Stimulated activated CD4-positive, alpha-beta T cell treated with anti-CD3 and anti-CD28 coated beads, Interleukin-2, amount 100 ng/mL, for 4 hours (primary cell): ENCODE data around the gene PLEKHO2.

Source experiments
- DNase-seq: peaks from one replicate; pipeline ENCODE4 v3.0.0-alpha.2; 2020; ENCODE audit warnings: low read depth

The PLEKHO2 gene

DNA sequence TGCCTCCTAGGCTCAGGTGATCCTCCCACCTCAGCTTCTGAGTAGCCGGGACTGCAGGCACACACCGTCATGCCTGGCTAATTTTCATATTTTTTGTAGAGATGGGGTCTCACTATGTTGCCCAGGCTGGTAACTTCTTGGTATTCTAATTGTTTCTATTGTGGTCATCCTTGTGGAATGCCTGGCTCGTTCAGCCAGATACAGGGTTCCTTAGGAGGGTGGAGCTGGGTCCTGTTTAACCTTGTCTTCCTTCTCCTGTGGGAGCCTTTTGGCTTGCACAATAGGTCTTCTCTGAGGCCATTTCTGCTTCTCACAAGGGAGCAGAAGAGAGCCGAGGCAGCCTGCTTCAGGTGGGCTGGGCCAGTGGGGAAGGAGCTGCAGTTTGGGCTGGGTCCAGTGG is 15.7 kb downstream of the PLEKHO2 start:
- no peak for DNase-seq

DNA sequence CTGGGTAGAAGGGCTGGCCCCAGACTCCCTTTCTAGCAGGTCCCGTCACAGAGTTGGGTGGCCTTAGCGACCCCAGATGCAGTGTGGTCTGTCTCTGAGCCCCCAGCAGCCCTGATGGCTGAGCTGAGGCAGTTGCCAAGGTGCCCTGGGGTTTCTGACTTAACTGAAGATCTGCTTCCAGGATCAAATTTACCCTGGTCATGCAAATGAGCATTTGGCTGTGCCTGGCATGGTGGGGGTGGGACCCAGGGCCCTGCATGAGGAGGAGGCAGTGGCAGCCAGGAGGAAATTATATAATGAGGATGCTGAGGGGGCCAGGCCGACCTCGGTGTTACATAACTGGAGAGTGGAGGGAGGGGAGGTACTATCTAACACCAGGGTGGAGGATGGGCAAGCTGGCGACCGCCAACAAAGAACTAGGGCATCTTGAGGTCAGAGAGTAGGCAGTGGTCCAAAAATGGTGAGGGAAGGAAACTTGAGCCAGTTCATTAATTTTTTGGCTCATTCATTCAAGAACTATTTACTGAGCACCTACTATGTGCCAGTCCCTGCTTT is 16.4 kb downstream of the PLEKHO2 start:
- no peak for DNase-seq

DNA sequence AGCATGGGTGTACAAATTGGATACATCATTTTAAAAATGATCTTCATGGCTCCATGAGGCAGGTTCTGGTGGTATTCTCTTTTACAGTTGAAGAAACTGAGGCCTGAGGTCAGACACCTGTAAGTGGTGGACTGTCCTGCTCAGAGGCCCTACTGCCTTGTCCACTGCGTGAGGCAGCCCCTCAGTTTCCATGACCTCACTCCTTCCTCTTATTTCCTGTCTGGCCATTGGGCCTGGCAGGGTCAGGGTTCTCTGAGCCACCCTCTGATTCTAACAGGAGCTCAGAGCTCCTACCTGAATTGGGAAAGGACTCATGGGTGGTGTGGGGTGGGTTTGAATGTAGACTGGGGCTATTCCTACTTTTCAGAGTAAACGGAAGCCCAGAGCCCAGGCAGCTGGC is 17.5 kb downstream of the PLEKHO2 start:
- no peak for DNase-seq

DNA sequence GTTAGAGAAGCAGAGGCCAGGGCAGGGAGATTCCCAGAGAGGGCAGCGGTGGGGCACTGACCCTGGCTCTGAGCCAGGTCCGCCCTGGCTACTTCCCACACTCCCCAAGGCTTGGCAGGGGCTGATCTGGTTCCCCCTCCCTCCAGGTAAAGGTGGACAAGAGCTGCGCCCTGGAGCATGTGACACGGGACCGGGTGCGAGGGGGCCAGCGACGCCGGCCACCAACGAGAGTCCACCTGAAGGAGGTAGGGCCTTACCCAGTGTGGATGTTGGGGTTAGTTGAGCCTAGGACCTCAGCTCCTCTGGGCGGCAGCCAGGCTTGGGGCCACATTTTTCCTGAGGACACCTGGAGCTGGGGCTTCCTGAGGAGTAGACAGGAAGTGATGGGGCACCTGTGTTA is 19.6 kb downstream of the PLEKHO2 start:
- DNase-seq = no peak

DNA sequence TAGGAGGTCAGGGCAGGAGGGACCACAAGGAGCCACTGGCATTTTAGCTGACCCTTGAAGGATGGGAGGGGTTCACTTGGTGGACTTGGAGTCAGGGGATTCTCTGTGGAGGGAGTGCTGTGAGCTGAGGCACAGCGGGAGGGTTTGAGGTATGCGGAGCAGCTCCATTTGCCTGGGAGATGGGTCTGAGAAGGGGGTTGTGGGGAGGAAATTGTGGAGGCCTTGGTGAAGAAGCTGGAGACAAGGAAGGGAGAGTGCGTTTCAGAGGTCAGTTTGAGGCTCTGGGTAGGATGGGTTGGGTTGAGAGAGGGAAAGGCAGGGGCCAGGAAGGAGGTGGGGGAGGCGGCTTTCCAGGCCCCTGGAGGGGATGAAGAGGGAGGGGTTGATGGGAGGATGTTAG is 20.2 kb downstream of the PLEKHO2 start:
- no peak for DNase-seq

DNA sequence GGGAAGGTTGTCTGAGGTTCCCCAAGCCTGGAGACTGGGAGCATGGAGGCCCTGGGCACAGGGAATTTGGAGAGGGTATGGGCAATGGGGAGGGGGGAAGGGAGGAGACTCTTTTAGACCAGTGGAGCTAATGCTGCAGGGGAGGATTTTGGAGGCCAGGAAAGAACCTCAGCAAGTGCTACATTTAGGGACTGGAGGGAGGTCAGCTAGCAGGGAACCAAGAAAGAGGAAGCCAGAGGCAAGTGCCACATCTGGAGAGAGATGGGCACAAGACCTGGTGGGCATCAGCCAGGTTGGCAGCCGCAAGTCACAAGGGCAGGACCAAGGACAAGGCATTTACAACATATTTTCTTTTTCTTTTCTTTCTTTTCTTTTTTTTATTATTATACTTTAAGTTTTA is 20.7 kb downstream of the PLEKHO2 start:
- no peak for DNase-seq

DNA sequence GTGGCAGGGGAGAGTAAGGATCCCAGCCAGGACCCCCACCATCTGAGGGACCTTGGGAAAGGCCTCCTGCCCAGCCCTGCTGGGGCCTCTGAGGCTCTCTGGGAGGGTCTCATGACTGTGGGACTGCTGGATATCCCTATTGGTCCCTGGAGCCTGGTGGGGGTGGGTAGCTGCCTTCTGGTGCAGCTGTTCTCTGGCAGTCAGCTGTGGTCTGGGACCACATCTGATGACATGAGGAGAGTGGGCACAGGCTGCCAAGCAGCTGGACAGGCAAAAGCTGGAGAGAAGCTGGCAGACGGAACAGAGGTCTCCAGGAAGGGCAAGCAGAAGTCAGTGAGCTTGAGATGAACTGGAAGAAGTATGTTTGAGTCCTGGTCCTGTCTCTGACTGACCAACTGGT is 22.4 kb downstream of the PLEKHO2 start:
- no peak for DNase-seq

DNA sequence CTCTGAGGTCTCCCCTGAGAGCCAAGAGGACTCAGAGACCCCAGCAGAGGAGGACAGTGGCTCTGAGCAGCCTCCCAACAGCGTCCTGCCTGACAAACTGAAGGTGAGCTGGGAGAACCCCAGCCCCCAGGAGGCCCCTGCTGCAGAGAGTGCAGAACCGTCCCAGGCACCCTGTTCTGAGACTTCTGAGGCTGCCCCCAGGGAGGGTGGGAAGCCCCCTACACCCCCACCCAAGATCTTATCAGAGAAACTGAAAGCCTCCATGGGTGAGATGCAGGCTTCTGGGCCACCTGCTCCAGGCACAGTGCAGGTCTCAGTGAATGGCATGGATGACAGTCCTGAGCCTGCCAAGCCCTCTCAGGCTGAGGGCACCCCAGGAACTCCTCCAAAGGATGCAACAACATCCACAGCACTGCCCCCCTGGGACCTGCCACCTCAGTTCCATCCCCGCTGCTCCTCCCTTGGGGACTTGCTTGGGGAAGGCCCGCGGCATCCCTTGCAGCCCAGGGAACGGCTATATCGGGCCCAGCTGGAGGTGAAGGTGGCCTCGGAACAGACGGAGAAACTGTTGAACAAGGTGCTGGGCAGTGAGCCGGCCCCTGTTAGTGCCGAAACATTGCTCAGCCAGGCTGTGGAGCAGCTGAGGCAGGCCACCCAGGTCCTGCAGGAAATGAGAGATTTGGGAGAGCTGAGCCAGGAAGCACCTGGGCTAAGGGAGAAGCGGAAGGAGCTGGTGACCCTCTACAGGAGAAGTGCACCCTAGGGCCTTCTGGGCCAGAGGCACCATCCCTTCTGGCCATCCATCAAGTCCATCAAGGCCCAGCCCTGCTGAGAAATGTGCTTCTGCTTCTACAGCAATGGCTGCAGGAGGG is 23.6 kb downstream of the PLEKHO2 start:
- no peak for DNase-seq

DNA sequence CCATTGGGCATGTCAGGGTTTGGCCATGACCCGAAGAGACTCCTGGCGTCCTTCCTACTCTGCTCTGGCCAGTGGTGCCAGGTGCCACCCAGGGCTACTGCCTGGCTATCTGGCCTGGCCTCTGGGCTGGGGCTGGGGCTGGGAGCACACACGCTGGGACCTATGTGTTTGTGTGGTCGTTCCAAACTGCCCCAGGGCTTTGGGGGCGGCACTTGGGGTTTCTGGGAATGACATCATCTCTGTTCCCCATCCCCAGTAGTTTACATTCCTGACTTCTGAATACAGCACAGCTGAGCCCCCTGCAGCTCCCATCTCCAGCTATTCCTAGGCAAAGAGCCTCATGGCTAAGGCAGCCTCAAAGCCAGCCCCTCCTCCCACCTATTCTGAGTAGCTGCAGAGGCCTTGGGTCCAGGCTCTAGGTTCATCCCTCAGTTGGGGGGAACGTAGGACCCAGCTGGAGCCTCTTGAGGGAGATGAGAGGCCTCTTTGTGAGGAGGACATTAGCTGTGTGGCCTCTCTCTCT is 24.3 kb downstream of the PLEKHO2 start:
- no peak for DNase-seq

DNA sequence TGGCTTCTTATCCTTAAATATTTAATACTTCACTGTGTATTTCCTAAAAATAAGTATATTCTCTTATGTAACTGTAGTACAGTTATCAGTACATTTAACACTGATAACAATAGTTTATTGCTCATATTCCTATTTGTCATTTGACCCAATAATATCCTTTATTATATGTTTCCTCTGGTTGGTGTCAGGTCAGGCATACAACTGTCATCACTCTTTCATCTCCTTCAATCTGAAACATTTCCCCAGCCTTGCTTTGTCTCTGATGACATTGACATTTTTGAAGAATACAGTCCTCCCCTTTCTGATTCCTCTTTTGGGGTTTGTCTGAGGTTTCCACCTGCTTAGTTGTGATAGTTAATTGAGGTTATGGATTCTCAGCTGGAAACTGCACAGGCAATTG is 27.8 kb downstream of the PLEKHO2 start:
- no peak for DNase-seq

DNA sequence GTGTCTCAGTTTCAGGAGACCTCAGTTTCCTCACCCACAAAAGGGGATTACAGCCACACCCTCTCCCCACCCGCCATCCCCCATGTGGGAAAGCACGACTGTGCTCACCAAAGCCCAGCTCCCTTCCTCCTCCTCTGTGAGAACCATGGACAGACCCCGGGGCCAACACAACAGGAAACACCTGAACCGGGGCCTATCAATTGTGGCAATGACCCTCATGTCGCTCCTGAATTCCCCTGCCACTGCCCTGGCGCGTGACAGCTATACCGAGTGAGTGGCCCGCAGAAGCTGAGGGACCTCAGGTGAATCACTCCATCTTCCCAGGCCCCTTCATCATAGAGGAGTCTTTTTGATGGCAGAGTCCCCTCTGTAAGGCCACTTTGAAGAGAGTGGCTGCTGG is 28.6 kb downstream of the PLEKHO2 start:
- DNase-seq = no peak

DNA sequence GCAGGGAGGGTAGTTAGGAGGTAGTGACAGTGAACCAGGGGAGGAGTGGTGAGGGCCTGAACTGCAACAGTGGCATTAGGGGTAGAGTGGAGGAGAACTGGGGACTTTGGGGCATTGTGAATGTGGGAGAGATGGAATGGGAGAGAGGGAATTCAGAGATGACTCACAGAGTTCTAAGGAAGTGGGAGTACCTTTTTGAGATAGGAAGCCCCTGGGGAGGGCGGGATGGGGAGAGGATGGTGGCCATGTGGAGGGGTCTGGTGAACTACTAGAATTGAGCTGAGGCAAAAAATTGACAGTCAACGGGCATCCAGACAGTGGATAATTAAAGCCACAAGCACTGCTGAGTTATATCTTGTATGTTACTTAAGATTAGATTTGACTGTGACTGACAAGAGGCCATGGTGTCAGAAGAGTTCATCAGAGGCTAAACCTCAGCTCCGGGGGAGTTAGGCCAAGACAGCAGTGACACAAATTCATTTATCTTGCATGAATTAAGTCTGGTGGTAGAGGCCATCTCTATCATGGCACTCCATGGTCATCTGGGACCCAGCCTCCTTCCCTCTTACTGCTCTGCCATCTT is 34.0 kb downstream of the PLEKHO2 start:
- DNase-seq = no peak

DNA sequence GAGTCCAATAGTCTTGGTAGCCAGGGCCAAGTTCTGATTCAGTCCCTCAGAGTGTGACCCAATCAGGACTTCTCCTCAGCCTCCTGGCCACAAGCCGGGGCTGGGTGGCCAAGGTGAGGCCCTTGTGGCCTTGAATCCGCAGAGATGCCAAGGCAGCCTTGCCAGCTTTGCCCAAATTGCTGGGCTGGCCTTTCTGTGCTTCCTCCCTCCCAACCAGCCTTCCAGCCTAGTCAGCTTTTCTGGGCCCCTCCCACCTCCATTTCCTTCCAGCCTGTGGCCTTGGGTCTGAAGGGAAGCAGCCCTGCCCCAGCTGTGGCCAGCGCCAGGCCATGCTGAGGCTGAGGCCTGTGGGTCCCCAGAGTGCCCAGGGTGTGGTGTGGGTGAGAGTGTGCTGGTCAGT is 35.7 kb downstream of the PLEKHO2 start:
- no peak for DNase-seq

DNA sequence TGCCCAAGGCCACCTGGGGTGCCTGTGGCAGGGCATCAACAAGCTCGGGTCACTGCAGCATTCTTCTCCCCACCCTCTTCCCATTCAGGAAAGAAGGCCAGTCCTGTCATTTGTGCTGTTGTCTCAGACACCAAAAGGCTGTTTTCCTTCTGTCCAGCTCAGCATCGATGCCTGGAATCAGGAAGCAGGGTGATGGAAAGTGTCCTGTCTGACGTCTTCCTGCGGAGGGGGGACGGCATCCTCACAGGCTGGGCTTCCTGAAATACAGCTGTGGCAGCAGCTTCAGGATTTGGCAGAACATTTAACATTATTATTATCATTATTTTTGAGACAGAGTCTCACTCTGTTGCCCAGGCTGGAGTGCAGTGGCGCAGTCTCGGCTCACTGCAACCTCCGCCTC is 37.0 kb downstream of the PLEKHO2 start:
- DNase-seq = no peak

DNA sequence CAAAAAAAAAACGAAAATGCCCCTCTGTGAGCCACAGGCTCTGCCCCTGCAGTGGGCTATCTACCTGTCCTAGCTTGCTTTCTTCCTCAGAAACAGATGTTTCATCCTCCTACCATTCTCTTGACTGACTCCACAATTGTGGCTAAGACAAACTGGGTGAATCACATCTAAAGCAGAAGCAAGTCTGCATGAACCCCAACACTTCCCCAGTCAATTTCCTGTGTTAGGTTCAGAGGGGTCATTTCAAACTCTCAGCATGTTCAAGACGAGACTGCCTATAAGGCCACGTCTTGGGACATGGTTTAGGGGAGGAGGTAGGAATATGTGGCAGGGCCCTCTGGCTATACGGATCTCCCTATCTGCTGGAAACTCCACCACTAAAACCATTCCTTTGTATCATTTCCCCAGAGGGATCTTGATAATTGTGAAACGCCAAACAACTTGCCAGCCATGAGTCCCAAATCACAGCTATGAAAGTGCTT is 41.4 kb downstream of the PLEKHO2 start:
- DNase-seq = no peak

DNA sequence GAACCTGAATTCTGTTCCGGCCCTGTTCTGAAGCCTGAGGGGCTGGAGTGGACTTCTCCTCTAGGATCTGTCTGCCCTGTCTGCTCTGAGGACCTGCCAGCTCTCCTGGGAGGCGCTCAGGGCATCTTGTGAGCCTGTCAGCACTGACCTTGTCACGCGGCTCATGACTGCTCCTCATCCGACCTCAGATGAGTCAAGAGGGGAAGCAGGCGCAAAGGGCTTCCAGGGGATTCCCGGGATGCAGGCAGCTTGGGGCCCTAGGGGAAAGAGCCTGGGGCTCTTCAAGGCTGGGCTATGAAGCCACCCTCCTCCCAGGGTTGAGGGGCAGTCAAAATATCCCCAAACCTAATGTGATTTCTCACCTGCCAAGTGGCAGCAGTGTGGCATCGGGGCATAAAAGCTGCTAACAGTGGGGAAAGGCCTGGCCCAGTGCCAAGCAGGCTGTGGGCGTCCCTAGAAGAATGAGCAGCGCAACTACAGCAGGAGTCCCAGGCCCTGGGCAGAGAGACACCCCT is 42.3 kb downstream of the PLEKHO2 start:
- peak; percentile 70 for DNase-seq

DNA sequence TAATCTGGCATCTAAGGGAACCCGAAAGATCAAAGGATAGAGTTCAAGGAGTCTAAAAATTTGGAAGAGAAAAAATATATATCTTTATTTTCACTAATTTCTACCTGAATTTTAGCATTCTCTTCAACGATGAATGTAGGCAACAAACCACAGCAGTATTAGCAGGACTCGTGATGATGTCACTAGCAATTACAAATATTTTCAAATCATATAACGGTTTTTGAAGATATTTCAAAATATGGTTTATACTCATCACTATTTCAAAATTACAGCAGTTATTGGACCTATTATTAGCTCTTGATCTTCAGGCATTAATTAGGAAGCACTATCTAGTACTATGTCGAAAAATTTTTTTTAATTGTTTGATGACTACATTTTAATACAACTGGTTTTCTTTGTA is 43.0 kb downstream of the PLEKHO2 start:
- no peak for DNase-seq

DNA sequence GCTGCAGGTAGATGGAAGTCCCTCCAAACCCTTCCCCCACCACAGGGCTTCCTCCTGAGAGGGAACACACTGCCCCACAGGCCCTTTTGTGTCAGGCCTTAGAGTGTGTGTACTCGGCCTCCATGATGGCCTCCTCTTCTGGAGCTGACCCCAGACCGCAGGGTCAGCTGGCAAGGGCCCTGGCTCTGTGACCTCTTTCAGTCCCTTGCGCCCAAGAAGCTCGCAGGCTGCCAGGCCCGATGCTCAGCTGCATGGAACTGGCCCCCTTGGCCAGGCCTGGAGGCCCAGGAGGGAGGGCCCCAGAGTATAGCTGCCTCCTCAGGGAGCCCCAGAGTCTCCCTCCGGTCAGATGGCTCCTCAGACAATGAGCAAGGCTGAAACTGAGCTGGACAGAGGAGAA is 46.6 kb downstream of the PLEKHO2 start:
- no peak for DNase-seq

DNA sequence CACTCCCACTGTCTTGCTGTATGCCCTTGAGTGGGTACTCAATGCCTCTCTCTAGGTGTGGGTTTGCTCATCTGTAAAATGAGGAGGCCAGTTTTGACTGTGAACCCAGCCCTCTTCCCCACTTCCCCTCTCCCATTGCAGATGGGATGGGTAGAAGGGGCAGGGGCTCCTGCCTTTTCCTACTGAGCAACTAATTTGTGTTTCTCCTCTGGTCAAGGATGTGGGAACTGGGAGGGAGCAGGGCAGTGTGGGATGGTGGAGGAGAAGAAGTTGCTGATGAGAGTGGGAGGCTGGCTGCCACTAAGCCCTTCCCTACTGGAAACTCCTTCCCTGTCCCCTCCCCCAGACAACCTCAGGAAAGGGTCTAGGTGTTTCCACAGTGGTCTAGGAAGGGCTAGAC is 49.8 kb downstream of the PLEKHO2 start:
- DNase-seq = no peak

DNA sequence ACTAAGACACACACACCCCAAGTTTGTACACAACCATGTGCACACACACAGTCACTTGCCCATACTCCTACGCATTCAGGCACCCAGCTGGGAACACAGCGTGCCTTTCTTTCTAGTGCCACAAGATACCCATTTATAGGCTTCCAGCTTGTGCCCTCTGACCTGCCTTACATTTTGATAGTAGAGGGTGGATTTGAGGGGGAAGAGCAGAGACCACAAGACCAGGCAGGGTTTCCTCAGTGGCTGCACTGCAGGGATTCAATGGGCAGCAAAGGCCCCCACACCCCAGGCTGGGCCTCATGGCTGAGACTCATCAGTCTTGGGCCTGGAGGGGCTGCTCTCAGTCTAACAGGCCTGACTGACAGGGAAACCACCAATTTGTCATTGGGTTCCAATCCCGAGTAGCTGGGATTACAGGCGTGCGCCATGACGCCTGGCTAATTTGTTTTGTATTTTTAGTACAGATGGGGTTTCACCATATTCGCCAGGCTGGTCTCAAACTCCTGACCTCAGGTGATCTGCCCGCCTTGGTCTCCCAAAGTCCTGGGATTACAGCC is 51.2 kb downstream of the PLEKHO2 start:
- no peak for DNase-seq

DNA sequence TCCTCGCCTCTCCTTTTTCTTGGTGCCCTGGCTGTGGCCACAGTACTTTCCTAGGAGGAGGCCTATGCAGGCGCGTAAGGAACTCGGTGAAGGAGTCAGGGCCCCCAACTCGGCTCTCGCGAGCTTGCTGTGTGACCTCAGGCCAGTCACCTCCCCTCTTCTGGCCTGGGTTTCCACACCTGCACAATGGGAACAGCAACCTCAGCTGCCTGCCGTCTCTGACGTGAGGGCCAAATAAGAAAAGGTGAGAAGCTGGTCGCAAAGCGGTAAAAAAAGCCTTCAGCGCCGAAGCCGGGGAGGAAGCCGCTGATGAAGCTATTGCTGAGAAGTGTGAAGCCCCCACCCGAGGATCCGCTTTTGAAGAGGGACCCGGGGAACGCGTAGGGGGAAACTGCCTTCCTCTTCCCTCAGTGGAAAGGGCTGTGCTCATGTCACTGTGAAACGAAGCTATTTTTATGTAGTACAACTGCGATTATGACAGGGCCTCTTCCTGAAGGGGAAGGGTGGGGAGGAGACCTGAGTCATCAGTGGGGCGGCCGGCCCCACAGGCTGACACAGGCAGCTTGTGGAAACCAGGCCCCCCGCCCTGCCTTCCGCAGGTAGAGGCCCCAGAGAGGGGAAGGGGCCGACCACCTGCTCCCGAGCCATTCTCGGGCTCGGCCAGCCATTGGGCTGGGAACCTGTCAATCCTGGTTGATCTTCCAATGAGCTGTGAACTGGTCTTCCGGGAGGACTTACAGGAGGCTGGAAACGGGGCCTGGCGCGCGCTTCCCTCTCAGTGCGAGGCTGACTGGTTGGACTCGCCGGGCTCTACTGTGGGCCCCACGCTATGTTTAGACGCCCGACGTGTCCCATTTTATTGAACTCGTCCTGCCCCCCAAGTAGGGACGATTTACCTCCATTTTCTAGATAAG is 52.0 kb downstream of the PLEKHO2 start:
- DNase-seq = peak; percentile 91
